Hepatocyte (in vitro differentiated cells): Measurements from ENCODE around the gene IGFBP1. TPM values are rescaled to one million over a fixed set of nuclear protein-coding genes. Genes with fewer than 3 reads are reported as not detected.

Experiments used
- DNase-seq: peaks from one replicate; pipeline ENCODE4 v3.0.0-alpha.2; 2016; ENCODE audit warnings: low spot score
- H2AFZ ChIP-seq: fragments of 200-600 bp; sonication (generic); 2 replicates; pipeline ENCODE4 v1.6.0; 2016; ENCODE audit warnings: antibody characterized with exemption, mild to moderate bottlenecking
- H3K27ac ChIP-seq: fragments of 200-600 bp; sonication (generic); 2 replicates; pipeline ENCODE4 v1.5.1; 2016; ENCODE audit warnings: mild to moderate bottlenecking
- H3K27me3 ChIP-seq: fragments of 200-600 bp; sonication (generic); 2 replicates; pipeline ENCODE4 v1.6.1; 2016
- H3K36me3 ChIP-seq: fragments of 200-600 bp; sonication (generic); replicated peaks from 2 replicates; pipeline ENCODE4 v1.5.1; 2016; ENCODE audit warnings: low read depth; ENCODE audit not compliant: insufficient read depth
- H3K4me1 ChIP-seq: fragments of 200-600 bp; sonication (generic); 2 replicates; pipeline ENCODE4 v1.5.1; 2016; ENCODE audit warnings: mild to moderate bottlenecking, moderate library complexity; ENCODE audit not compliant: insufficient read depth
- H3K4me2 ChIP-seq: fragments of 200-600 bp; sonication (generic); 2 replicates; pipeline ENCODE4 v1.6.0; 2016
- H3K4me3 ChIP-seq: fragments of 200-600 bp; sonication (generic); 2 replicates; pipeline ENCODE4 v1.5.1; 2016; ENCODE audit warnings: mild to moderate bottlenecking
- H3K79me2 ChIP-seq: fragments of 200-600 bp; sonication (generic); 2 replicates; pipeline ENCODE4 v1.6.0; 2017; ENCODE audit warnings: mild to moderate bottlenecking
- H3K9me2 ChIP-seq: fragments of 200-600 bp; sonication (generic); replicated peaks from 2 replicates; pipeline ENCODE4 v1.6.0; 2017; ENCODE audit warnings: mild to moderate bottlenecking; ENCODE audit not compliant: insufficient read depth
- H3K9me3 ChIP-seq: fragments of 200-600 bp; sonication (generic); 2 replicates; pipeline ENCODE4 v1.5.1; 2016; ENCODE audit warnings: low read depth, mild to moderate bottlenecking
- H4K20me1 ChIP-seq: fragments of 200-600 bp; sonication (generic); 2 replicates; pipeline ENCODE4 v1.6.0; 2016; ENCODE audit warnings: mild to moderate bottlenecking; ENCODE audit not compliant: insufficient read depth, poor library complexity, severe bottlenecking
- EZH2 ChIP-seq: fragments of 200-600 bp; sonication (generic); IDR thresholded peaks from 2 replicates; pipeline ENCODE4 v1.6.1; 2016; ENCODE audit warnings: antibody characterized with exemption, mild to moderate bottlenecking, borderline replicate concordance
- EZH2phosphoT487 ChIP-seq: fragments of 200-600 bp; sonication (generic); IDR thresholded peaks from one replicate; pipeline ENCODE4 v1.6.1; 2018; ENCODE audit warnings: antibody characterized with exemption, mild to moderate bottlenecking, low read depth, moderate library complexity; ENCODE audit not compliant: unreplicated experiment, severe bottlenecking
- WGBS: methylation state at CpG from one replicate; pipeline ENCODE4 v1.1.6; 2016; ENCODE audit warnings: low lambda C conversion rate; ENCODE audit errors: missing lambda C conversion rate; 5-methylcytosine and 5-hydroxymethylcytosine counted together
- polyA plus RNA-seq: library from polyadenylated mRNA; unstranded; fragments of >200 nt; fragmentation: Nextera tagmentation; extraction: Ambion mirVana; gene quantifications from 2 replicates; pipeline ENCODE4 v1.2.1, GENCODE V29; 2016
- total RNA-seq: library from RNA; depleted of rRNA; stranded (reverse); fragments of >200 nt; gene quantifications from 2 replicates; pipeline ENCODE4 v1.2.3, GENCODE V29; 2014
- TF ChIP-seq, protein P1 (sequence below): fragments of 200-600 bp; sonication (generic); IDR thresholded peaks from 2 replicates; pipeline ENCODE4 v1.5.1; 2016; ENCODE audit warnings: antibody characterized with exemption, mild to moderate bottlenecking; ENCODE audit not compliant: poor library complexity

The IGFBP1 gene
- total and polyA plus RNA-seq, 2 experiments from 2014 or later = 20.4 to 26.3 TPM

DNA sequence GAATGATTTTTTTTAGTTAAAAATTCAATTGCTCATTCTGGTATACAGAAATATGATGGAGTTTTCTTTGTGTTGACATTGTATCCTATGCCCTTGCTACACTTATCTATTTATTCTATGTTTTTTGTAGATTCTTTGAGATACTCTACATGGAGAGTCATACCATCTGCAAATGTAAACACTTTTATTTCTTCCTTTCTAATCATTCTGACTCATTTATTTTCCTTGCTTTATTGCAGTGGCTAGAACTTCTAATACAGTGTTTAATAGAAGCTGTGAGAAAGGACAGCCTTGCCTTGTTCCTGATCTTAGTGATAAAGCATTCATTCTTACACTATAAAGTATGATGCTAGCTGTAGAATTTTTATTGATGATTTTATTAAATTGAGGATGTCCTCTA is 42.7 kb downstream of the IGFBP1 start:
- no peak for TF ChIP-seq EZH2
- TF ChIP-seq, protein P1, sequence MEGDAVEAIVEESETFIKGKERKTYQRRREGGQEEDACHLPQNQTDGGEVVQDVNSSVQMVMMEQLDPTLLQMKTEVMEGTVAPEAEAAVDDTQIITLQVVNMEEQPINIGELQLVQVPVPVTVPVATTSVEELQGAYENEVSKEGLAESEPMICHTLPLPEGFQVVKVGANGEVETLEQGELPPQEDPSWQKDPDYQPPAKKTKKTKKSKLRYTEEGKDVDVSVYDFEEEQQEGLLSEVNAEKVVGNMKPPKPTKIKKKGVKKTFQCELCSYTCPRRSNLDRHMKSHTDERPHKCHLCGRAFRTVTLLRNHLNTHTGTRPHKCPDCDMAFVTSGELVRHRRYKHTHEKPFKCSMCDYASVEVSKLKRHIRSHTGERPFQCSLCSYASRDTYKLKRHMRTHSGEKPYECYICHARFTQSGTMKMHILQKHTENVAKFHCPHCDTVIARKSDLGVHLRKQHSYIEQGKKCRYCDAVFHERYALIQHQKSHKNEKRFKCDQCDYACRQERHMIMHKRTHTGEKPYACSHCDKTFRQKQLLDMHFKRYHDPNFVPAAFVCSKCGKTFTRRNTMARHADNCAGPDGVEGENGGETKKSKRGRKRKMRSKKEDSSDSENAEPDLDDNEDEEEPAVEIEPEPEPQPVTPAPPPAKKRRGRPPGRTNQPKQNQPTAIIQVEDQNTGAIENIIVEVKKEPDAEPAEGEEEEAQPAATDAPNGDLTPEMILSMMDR = no peak
- TF ChIP-seq EZH2phosphoT487 = no peak
- H4K20me1 ChIP-seq = no peaks in the 10 kb centered on the region
- no peaks in the 10 kb centered on the region for H3K9me2 ChIP-seq
- no peaks in the 10 kb centered on the region for H3K9me3 ChIP-seq
- DNase-seq = no peak
- no peaks in the 10 kb centered on the region for H3K27me3 ChIP-seq
- no peaks in the 10 kb centered on the region for H3K79me2 ChIP-seq
- no peak overlapping the region for H3K27ac ChIP-seq
- H3K4me2 ChIP-seq = no peak overlapping the region
- no peak overlapping the region for H3K4me3 ChIP-seq
- no peak overlapping the region for H2AFZ ChIP-seq
- no peaks in the 10 kb centered on the region for H3K4me1 ChIP-seq
- no peaks in the 10 kb centered on the region for H3K36me3 ChIP-seq

DNA sequence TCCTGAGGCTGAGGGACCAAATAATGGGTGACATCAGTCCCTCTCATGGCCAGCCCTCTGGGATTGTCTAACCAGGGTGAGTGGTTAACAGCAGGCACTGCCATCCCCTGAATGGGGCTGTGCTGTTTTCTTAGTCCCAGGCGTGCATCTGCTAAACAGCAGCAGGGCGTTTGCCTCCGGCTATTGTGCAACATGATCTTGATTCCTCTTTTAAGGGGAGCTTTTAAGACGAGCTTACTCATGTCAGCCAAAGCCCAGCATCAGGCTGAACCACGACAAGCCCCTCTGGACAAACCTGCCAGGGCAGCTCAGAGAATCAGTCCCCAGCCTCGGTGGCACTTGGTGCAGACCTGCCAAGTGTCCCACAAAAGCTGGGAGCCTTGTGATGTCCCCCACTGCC is 49.0 kb downstream of the IGFBP1 start:
- H3K4me3 ChIP-seq = no peak overlapping the region
- no peak for DNase-seq
- no peak overlapping the region for H2AFZ ChIP-seq
- no peaks in the 10 kb centered on the region for H3K9me3 ChIP-seq
- H3K4me1 ChIP-seq = no peaks in the 10 kb centered on the region
- H3K4me2 ChIP-seq = no peak overlapping the region
- H3K36me3 ChIP-seq = no peaks in the 10 kb centered on the region
- no peaks in the 10 kb centered on the region for H3K9me2 ChIP-seq
- H3K27ac ChIP-seq = no peak overlapping the region
- no peaks in the 10 kb centered on the region for H3K27me3 ChIP-seq
- WGBS = 51% methylated on average over 6 of the region's 6 CpGs
- H4K20me1 ChIP-seq = no peaks in the 10 kb centered on the region
- H3K79me2 ChIP-seq = no peaks in the 10 kb centered on the region
- TF ChIP-seq, protein P1 = no peak
- TF ChIP-seq EZH2phosphoT487 (no peak), EZH2 (no peak)

DNA sequence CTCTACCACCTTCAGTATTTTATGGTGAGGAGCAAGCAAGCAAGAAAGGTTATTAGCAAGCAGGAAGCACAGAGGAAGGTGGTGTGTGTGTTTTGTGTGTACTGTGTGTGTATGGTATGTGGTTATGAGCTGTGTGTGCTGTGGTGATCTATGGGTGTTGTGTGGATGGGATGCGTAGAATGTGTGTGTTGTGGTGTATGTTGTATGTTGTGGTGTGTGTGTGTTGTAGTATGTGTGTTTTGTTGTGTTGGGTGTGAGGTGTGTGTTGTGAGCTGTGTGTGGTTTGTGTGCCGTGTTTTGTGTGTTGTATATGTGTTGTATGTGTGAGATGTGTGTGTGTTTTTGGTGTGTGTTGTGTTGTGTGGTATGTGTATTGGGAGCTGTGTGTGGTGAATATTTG is 49.6 kb downstream of the IGFBP1 start:
- Histone ChIP-seq H3K4me3 (no peak overlapping the region), H3K27me3 (no peaks in the 10 kb centered on the region), H3K27ac (no peak overlapping the region), H3K79me2 (no peaks in the 10 kb centered on the region), H3K9me3 (no peaks in the 10 kb centered on the region), H3K4me2 (no peak overlapping the region), H3K4me1 (no peaks in the 10 kb centered on the region), H2AFZ (no peak overlapping the region), H4K20me1 (no peaks in the 10 kb centered on the region), H3K9me2 (no peaks in the 10 kb centered on the region), H3K36me3 (no peaks in the 10 kb centered on the region)
- WGBS = 91% methylated on average over 2 of the region's 2 CpGs
- TF ChIP-seq EZH2phosphoT487 (no peak), EZH2 (no peak)
- TF ChIP-seq, protein P1 = no peak
- no peak for DNase-seq
